Measurements from ENCODE around the gene ZNF181.

GRCh38 chr19:34787059-34787824 is 53.2 kb downstream of the ZNF181 start:
- TF ChIP-seq POLR2A (IDR thresholded peaks at IDR 0.05; ENCODE audit: low read length) (no peak), GATA1 (IDR thresholded peaks at IDR 0.05; ENCODE audit: low read depth, low read length) (no peak)
